ENCODE measurements around the gene TMEM181. TPM values are rescaled to one million over a fixed set of nuclear protein-coding genes. Genes with fewer than 3 reads are reported as not detected.

TMEM181 gene
- total and polyA plus RNA-seq, 2 of the 13 experiments (the other 11 are each of a cell fraction or from before 2014, with no cell fraction given): 59.1 to 108 TPM

DNA sequence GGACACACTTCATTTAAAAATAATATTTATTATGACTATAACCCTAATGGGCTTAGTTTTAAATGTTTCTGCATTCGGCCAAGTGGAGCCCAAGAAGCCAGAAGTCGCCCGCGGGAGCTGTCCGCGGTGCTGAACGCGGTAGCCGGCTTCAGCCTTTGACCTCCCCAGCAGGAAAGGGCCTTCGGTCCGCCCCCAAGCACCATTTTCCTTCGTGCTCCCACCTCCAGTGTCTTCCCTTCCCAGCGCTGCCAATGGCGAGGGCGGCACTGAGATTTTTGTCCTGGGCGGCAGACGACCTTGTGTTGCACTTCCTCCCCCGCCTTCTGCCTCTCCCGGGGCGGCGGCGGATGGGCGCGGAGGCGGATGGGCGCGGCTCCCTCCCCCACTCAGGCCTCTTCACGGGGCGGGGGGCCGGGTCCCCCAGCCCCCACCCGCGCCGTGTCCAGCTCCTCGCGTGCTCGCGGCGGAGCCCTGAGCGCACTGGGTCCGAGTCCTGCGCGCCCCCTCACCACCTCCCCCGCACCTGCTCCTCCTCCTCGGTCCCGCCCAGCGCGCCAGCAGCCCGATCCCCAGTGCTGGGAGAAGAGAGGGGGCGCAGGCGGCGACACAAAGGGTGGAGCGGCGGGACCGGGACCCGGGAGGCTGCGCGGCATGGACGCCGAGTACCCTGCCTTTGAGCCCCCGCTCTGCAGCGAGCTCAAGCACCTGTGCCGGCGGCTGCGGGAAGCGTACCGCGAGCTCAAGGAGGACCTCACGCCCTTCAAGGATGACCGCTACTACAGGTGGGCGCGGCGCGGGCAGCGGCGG is 23.6 kb upstream of the TMEM181 start (continued):
- TF ChIP-seq ZNF550 (CRISPR knock-in tag; IDR thresholded peaks at IDR 0.05; ENCODE audit: borderline replicate concordance): no peak
- peak; percentile 78 for TF ChIP-seq HNF4A (CRISPR knock-in tag; IDR thresholded peaks at IDR 0.05)
- no peak for TF ChIP-seq U2AF1 (optimal IDR thresholded peaks at IDR 0.05; ENCODE audit: low read depth, low read length)
- no peak for TF ChIP-seq TCF12 (IDR thresholded peaks at IDR 0.05)
- no peak for TF ChIP-seq TCF12 (CRISPR knock-in tag; IDR thresholded peaks at IDR 0.05)
- TF ChIP-seq ZBTB8A (CRISPR knock-in tag; IDR thresholded peaks at IDR 0.05; ENCODE audit: borderline replicate concordance, low read depth): no peak
- TF ChIP-seq, protein P1, sequence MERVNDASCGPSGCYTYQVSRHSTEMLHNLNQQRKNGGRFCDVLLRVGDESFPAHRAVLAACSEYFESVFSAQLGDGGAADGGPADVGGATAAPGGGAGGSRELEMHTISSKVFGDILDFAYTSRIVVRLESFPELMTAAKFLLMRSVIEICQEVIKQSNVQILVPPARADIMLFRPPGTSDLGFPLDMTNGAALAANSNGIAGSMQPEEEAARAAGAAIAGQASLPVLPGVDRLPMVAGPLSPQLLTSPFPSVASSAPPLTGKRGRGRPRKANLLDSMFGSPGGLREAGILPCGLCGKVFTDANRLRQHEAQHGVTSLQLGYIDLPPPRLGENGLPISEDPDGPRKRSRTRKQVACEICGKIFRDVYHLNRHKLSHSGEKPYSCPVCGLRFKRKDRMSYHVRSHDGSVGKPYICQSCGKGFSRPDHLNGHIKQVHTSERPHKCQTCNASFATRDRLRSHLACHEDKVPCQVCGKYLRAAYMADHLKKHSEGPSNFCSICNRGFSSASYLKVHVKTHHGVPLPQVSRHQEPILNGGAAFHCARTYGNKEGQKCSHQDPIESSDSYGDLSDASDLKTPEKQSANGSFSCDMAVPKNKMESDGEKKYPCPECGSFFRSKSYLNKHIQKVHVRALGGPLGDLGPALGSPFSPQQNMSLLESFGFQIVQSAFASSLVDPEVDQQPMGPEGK (CRISPR knock-in tag; IDR thresholded peaks at IDR 0.05): peak; percentile 93
- TF ChIP-seq SOX13 (IDR thresholded peaks at IDR 0.05): no peak
- peak in 1 of 2 experiments; percentile 70; a peak in 1 of 4 replicates for TF ChIP-seq SOX13 (CRISPR knock-in tag; conservative IDR thresholded peaks at IDR 0.05 in 1 of 2, IDR thresholded peaks at IDR 0.05 in 1 of 2)
- TF ChIP-seq, protein P2, sequence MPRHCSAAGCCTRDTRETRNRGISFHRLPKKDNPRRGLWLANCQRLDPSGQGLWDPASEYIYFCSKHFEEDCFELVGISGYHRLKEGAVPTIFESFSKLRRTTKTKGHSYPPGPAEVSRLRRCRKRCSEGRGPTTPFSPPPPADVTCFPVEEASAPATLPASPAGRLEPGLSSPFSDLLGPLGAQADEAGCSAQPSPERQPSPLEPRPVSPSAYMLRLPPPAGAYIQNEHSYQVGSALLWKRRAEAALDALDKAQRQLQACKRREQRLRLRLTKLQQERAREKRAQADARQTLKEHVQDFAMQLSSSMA (CRISPR knock-in tag; IDR thresholded peaks at IDR 0.05): peak; percentile 85
- TF ChIP-seq ATF7-NPFF (CRISPR knock-in tag; IDR thresholded peaks at IDR 0.05; ENCODE audit: low read depth): peak; percentile 91; the same call in 1 of the 2 replicates
- peak; percentile 83 for TF ChIP-seq ZNF12 (CRISPR knock-in tag; IDR thresholded peaks at IDR 0.05)
- TF ChIP-seq RORA (CRISPR knock-in tag; IDR thresholded peaks at IDR 0.05): 0 out of 2 replicates have a peak, but pooled peaks have one; percentile 34
- TF ChIP-seq ZNF703 (CRISPR knock-in tag; IDR thresholded peaks at IDR 0.05; ENCODE audit: borderline replicate concordance): peak; percentile 69
- TF ChIP-seq ZNF18 (CRISPR knock-in tag; IDR thresholded peaks at IDR 0.05; ENCODE audit: insufficient replicate concordance): peak; percentile 93
- TF ChIP-seq ZFYVE20 (CRISPR knock-in tag; IDR thresholded peaks at IDR 0.05; ENCODE audit: borderline replicate concordance, low read depth): peak; percentile 96
- no peak for TF ChIP-seq EZH2 (conservative IDR thresholded peaks at IDR 0.05; ENCODE audit: low read depth, low read length)
- TF ChIP-seq ZNF687 (CRISPR knock-in tag; IDR thresholded peaks at IDR 0.05): peak; percentile 67

Data from HepG2 (cell line).